ENCODE data around the gene BRME1. TPM values are rescaled to one million over a fixed set of nuclear protein-coding genes. Genes with fewer than 3 reads are reported as not detected.

Gene BRME1
- total and polyA plus RNA-seq, 2 of the 13 experiments (the other 11 are each of a cell fraction or from before 2014, with no cell fraction given) = 0.74 to 1.5 TPM

- TF ChIP-seq ZSCAN22 (CRISPR knock-in tag; IDR thresholded peaks at IDR 0.05) = peak; percentile 92
- no peak for TF ChIP-seq NRL (CRISPR knock-in tag; IDR thresholded peaks at IDR 0.05; ENCODE audit: borderline replicate concordance)
- TF ChIP-seq ZBTB2 (CRISPR knock-in tag; IDR thresholded peaks at IDR 0.05; ENCODE audit: low read depth) = 0 out of 2 replicates have a peak, but pooled peaks have one; percentile 23
- TF ChIP-seq, protein P1, sequence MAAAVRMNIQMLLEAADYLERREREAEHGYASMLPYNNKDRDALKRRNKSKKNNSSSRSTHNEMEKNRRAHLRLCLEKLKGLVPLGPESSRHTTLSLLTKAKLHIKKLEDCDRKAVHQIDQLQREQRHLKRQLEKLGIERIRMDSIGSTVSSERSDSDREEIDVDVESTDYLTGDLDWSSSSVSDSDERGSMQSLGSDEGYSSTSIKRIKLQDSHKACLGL (CRISPR knock-in tag; IDR thresholded peaks at IDR 0.05) = no peak
- TF ChIP-seq, protein P2, sequence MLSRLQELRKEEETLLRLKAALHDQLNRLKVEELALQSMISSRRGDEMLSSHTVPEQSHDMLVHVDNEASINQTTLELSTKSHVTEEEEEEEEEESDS (CRISPR knock-in tag; IDR thresholded peaks at IDR 0.05; ENCODE audit: borderline replicate concordance) = no peak
- no peak for TF ChIP-seq EZH2 (conservative IDR thresholded peaks at IDR 0.05; ENCODE audit: low read depth, low read length)
- TF ChIP-seq, protein P3, sequence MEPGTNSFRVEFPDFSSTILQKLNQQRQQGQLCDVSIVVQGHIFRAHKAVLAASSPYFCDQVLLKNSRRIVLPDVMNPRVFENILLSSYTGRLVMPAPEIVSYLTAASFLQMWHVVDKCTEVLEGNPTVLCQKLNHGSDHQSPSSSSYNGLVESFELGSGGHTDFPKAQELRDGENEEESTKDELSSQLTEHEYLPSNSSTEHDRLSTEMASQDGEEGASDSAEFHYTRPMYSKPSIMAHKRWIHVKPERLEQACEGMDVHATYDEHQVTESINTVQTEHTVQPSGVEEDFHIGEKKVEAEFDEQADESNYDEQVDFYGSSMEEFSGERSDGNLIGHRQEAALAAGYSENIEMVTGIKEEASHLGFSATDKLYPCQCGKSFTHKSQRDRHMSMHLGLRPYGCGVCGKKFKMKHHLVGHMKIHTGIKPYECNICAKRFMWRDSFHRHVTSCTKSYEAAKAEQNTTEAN (CRISPR knock-in tag; conservative IDR thresholded peaks at IDR 0.05) = 0 out of 2 replicates have a peak, but pooled peaks have one; percentile 21
- no peak for TF ChIP-seq ZNF33B (CRISPR knock-in tag; IDR thresholded peaks at IDR 0.05)
- no peak for TF ChIP-seq BRD4 (CRISPR knock-in tag; IDR thresholded peaks at IDR 0.05)
- peak; percentile 46; the same call in 1 of the 2 replicates for TF ChIP-seq ZNF543 (CRISPR knock-in tag; IDR thresholded peaks at IDR 0.05)
- TF ChIP-seq AGO1 (IDR thresholded peaks at IDR 0.05; ENCODE audit: low read depth, low read length, poor library complexity, severe bottlenecking) = peak; percentile 51
- 0 out of 2 replicates have a peak, but pooled peaks have one; percentile 35 for TF ChIP-seq MAZ (IDR thresholded peaks at IDR 0.05; ENCODE audit: borderline replicate concordance, low read depth, low read length)
- no peak for TF ChIP-seq MAZ (CRISPR knock-in tag; IDR thresholded peaks at IDR 0.05; ENCODE audit: low read depth)
- peak; percentile 35; the same call in 1 of the 2 replicates for TF ChIP-seq PHF8 (CRISPR knock-in tag; IDR thresholded peaks at IDR 0.05)
- TF ChIP-seq ZFP90 (CRISPR knock-in tag; IDR thresholded peaks at IDR 0.05; ENCODE audit: borderline replicate concordance) = no peak
- 0 out of 2 replicates have a peak, but pooled peaks have one; percentile 27 for TF ChIP-seq HDAC2 (CRISPR knock-in tag; IDR thresholded peaks at IDR 0.05)
- TF ChIP-seq, protein P4, sequence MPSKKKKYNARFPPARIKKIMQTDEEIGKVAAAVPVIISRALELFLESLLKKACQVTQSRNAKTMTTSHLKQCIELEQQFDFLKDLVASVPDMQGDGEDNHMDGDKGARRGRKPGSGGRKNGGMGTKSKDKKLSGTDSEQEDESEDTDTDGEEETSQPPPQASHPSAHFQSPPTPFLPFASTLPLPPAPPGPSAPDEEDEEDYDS (CRISPR knock-in tag; IDR thresholded peaks at IDR 0.05) = peak; percentile 66
- TF ChIP-seq BCL6 (CRISPR knock-in tag; IDR thresholded peaks at IDR 0.05) = no peak
- TF ChIP-seq, protein P5, sequence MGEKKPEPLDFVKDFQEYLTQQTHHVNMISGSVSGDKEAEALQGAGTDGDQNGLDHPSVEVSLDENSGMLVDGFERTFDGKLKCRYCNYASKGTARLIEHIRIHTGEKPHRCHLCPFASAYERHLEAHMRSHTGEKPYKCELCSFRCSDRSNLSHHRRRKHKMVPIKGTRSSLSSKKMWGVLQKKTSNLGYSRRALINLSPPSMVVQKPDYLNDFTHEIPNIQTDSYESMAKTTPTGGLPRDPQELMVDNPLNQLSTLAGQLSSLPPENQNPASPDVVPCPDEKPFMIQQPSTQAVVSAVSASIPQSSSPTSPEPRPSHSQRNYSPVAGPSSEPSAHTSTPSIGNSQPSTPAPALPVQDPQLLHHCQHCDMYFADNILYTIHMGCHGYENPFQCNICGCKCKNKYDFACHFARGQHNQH (CRISPR knock-in tag; IDR thresholded peaks at IDR 0.05) = 0 out of 2 replicates have a peak, but pooled peaks have one; percentile 22
- TF ChIP-seq TRIM22 (IDR thresholded peaks at IDR 0.05) = no peak
- no peak for TF ChIP-seq ZNF619 (CRISPR knock-in tag; IDR thresholded peaks at IDR 0.05)
Measured at GRCh38 chr19:13842291-13843103, 63.4 kb downstream of the BRME1 start (continued).
